Ovary (tissue), 9 donors: ENCODE data around the gene GBE1. TPM values are rescaled to one million over a fixed set of nuclear protein-coding genes. Genes with fewer than 3 reads are reported as not detected.
A peak's percentile ranks its signal among the peaks of the same experiment; 100 is the strongest.

Experiments
- DNase-seq, 5 donors: peaks; one replicate each; pipeline ENCODE4 v3.0.0-alpha.2; 2019 to 2020
- H3K27ac ChIP-seq, 2 donors: fragments of 200-600 bp; one replicate each; pipeline versions ENCODE4 v1.5.1 to v1.8.0; 2019 to 2022
- H3K27me3 ChIP-seq: fragments of 200-600 bp; one replicate; pipeline ENCODE4 v1.8.0; 2022
- H3K36me3 ChIP-seq: fragments of 200-600 bp; sonication (generic); one replicate; pipeline ENCODE4 v1.5.1; 2019
- H3K4me1 ChIP-seq: one replicate; pipeline ENCODE4 v1.8.1; 2013; ENCODE audit warnings: mild to moderate bottlenecking, moderate library complexity; ENCODE audit not compliant: insufficient read depth
- H3K4me3 ChIP-seq: fragments of 200-600 bp; sonication (generic); one replicate; pipeline ENCODE4 v1.5.1; 2017
- H3K9me3 ChIP-seq, 2 donors: fragments of 200-600 bp in 1 of 2; sonication (generic) in 1 of 2; one replicate each; pipeline versions ENCODE4 v1.5.1 to v1.8.1; 2013 to 2019; ENCODE audit warnings: mild to moderate bottlenecking in 1 of 2, moderate library complexity in 1 of 2
- EP300 ChIP-seq: sonication (generic); formaldehyde crosslinking; IDR thresholded peaks from one replicate; pipeline ENCODE4 v1.6.1; 2017; ENCODE audit warnings: antibody characterized with exemption
- POLR2A ChIP-seq: fragments of 450-650 bp; IDR thresholded peaks from one replicate; pipeline ENCODE4 v1.6.1; 2017; ENCODE audit warnings: antibody characterized with exemption, mild to moderate bottlenecking, moderate library complexity
- WGBS, 3 donors: extraction: QIAGEN DNeasy Blood & Tissue Kit in 1 of 3; methylation state at CpG; one replicate each; pipeline versions ENCODE4 v1.1.5 to v1.1.7; 2013 to 2017; 5-methylcytosine and 5-hydroxymethylcytosine counted together
- intact Hi-C, 4 donors: fragments of 100-400 bp; cut with DNase I; formaldehyde crosslinking; loops; one replicate each; pipeline versions ENCODE4 v1.11.0 to v1.15.1; 2022 to 2023
- polyA plus RNA-seq, 2 donors: library from polyadenylated mRNA; stranded (reverse); fragments of 200-250 nt in 1 of 2; fragments of 350-450 nt in 1 of 2; fragmentation: Illumina TruSeq in 1 of 2; extraction: RNeasy Lipid Tissue Mini Kit (QIAGEN cat#74804) in 1 of 2; gene quantifications; one replicate each; pipeline ENCODE4 v1.2.3, GENCODE V29; 2013 to 2014
- total RNA-seq, 7 donors: library from RNA; depleted of rRNA in 2 of 7; stranded (reverse); fragments of >200 nt in 2 of 7; fragmentation: NEBNext Ultra II Directional in 3 of 7; extraction: Animal tissue kit (Norgen Biotek cat#: 25700) in 3 of 7; gene quantifications; one replicate each; pipeline versions ENCODE4 v1.1.0 to v1.2.4, GENCODE V29; 2016 to 2023
- TF ChIP-seq, protein P1 (sequence below), 3 donors: fragments of 450-650 bp in 2 of 3; fragments of 200-600 bp in 1 of 3; IDR thresholded peaks; one replicate each; pipeline versions ENCODE4 v1.5.1 to v1.8.0; 2016 to 2022; ENCODE audit warnings: antibody characterized with exemption in 3 of 3, mild to moderate bottlenecking in 1 of 3
- donor health status: DM: no; HTN: no; CAD: no; lungs with moderate emphysema.
- donor health status: DM: no; HTN: no; CAD: no.
- donor health status: Bipolar disorder and iron deficiency.
- donor health status: DM: yes; HTN: yes; CAD: no.
- donor health status: DM: no; HTN: no; CAD: no.
- donor health status: DM: yes; HTN: yes; CAD: no.

GBE1 gene
- total and polyA plus RNA-seq, 9 donors: 14.8 to 43.7 (median 26.8) TPM

DNA sequence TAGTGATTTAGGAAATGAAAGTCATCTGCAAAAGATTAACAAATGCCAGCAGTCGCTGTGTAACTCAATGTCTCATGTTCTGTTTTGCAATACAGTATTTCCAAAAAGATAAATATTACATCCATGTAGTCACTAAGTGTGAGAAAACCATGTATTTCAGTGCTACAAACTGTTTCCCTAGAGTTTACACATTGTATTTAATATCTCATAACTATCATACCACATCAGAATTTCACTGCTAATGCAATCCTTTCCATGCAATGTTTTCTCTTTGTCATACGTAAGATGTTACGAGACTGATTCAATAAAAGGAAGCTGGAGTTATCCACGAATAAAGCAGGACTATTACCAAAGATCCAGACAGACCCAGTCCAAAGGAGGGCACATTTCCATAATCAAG lies 269.4 kb downstream of the GBE1 start:
- intact Hi-C loops: no loop called here
- no peak overlapping the region for H3K4me3 ChIP-seq
- DNase-seq: no peak
- WGBS, 3 donors: 42 to 47% (median 46%) methylated on average over 4 of the region's 4 CpGs
- H3K36me3 ChIP-seq: no peaks in the 10 kb centered on the region
- H3K27ac ChIP-seq: no peak overlapping the region
- TF ChIP-seq, protein P1, sequence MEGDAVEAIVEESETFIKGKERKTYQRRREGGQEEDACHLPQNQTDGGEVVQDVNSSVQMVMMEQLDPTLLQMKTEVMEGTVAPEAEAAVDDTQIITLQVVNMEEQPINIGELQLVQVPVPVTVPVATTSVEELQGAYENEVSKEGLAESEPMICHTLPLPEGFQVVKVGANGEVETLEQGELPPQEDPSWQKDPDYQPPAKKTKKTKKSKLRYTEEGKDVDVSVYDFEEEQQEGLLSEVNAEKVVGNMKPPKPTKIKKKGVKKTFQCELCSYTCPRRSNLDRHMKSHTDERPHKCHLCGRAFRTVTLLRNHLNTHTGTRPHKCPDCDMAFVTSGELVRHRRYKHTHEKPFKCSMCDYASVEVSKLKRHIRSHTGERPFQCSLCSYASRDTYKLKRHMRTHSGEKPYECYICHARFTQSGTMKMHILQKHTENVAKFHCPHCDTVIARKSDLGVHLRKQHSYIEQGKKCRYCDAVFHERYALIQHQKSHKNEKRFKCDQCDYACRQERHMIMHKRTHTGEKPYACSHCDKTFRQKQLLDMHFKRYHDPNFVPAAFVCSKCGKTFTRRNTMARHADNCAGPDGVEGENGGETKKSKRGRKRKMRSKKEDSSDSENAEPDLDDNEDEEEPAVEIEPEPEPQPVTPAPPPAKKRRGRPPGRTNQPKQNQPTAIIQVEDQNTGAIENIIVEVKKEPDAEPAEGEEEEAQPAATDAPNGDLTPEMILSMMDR (IDR thresholded peaks at IDR 0.05): no peak
- TF ChIP-seq EP300 (no peak), POLR2A (no peak)
- H3K27me3 ChIP-seq: no peaks in the 10 kb centered on the region
- peaks cover 4% of the 10 kb centered on the region for H3K4me1 ChIP-seq
- no peaks in the 10 kb centered on the region for H3K9me3 ChIP-seq

DNA sequence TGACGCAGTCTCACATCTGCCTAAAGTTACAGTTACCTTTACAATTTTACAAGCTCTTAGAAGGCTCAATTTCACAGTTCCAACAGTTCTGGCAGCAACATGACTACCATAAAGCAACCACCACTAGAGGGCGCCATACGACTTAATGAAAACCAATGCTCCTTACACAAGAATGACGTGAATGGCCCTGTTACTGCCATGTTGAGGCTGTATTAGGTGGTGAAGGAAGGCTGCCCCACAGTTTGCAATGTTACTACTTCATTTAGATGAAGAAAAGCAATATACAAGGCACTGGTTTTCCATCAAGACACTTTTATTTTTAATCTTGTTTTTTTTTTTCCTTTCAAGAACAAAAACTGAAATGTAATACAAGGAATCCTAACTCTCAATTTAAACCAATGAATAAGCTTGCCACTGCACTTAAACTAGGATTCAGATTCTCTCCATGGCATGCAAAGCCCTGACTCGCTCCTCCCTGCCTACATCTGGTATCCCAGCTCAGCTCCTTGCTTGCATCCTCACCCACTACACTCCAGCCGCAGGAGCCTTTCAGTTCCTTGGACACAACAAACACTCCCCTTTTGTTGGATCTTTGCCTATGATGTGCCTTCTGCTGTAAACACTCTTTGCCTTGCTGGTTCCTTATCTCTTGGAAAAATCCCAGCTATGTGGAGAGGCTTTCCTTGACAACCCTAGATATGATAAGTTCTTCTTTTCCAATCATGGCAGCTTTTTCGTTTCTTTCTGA lies 270.7 kb downstream of the GBE1 start:
- Histone ChIP-seq H3K4me3 (no peak overlapping the region), H3K9me3 (no peaks in the 10 kb centered on the region), H3K27ac (peak overlapping the region in 1 of 2 donors; percentile 32), H3K36me3 (no peaks in the 10 kb centered on the region), H3K27me3 (no peaks in the 10 kb centered on the region), H3K4me1 (peaks cover 4% of the 10 kb centered on the region)
- intact Hi-C loops: no loop called here
- TF ChIP-seq POLR2A (no peak), EP300 (no peak)
- TF ChIP-seq, protein P1 (IDR thresholded peaks at IDR 0.05): peak; percentile 44 to 57 (median 56)
- WGBS, 3 donors: 19% methylated on average over 7 of the region's 7 CpGs
- peak; percentile 72 to 85 (median 76) for DNase-seq

DNA sequence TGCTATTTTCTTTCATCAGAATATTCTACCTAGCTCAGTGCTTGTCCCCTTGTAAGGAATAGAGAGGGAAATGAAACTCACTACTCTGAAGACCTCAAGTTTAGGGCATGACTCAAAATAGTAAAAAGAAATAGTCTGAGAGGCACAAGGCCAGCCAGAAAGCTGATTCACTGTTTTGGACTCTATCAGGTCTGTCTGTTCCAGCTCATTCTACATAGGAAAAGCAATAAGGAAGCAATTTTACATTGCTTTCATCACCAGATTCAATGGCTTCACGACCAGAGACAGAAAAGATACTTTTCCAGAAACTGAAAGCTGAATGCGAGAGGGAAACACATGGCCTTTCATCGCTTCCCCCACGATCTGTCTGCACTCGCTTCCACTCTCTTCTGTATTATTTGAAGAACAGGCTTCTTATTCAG lies 276.0 kb downstream of the GBE1 start:
- H3K27me3 ChIP-seq: no peaks in the 10 kb centered on the region
- H3K36me3 ChIP-seq: no peaks in the 10 kb centered on the region
- no peak for TF ChIP-seq POLR2A
- no peak for TF ChIP-seq EP300
- TF ChIP-seq, protein P1 (IDR thresholded peaks at IDR 0.05): no peak
- 56 to 71% (median 66%) methylated on average over 5 of the region's 5 CpGs for WGBS, 3 donors
- intact Hi-C loops: no loop called here
- H3K4me1 ChIP-seq: peaks cover 2% of the 10 kb centered on the region
- H3K4me3 ChIP-seq: no peak overlapping the region
- no peaks in the 10 kb centered on the region for H3K9me3 ChIP-seq
- DNase-seq: no peak
- no peak overlapping the region for H3K27ac ChIP-seq

DNA sequence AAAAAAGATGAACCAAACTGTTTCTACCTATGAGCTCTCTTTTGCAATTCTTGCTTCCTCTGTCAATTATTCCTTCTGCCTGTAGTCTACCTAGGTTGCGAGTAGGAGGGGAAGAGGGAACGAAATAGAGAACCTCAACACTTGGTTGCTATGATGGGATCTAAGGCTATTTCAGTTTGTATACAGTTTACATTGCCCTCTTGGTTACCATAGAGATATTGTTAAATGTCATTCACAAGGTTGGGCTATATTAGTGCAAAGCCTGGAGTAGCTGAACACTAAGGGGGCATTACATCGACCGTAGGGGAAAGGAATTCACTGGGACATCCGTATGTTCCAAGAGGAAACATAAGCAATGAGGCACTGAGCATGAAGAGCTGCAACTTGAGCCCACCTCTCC lies 276.9 kb downstream of the GBE1 start:
- no peak for DNase-seq
- TF ChIP-seq, protein P1 (IDR thresholded peaks at IDR 0.05): no peak
- TF ChIP-seq POLR2A: no peak
- no peak for TF ChIP-seq EP300
- 53 to 70% (median 61%) methylated on average over 5 of the region's 5 CpGs for WGBS, 3 donors
- Histone ChIP-seq H3K4me1 (peaks cover 2% of the 10 kb centered on the region), H3K9me3 (no peaks in the 10 kb centered on the region), H3K36me3 (no peaks in the 10 kb centered on the region), H3K4me3 (no peak overlapping the region), H3K27ac (no peak overlapping the region), H3K27me3 (no peaks in the 10 kb centered on the region)
- intact Hi-C loops: no loop called here
